Stromal cell of bone marrow (primary cell): Measurements from ENCODE around the gene BACE2.
"Not testable (repeated sequence)": the region's sequence is repeated elsewhere in the genome, so short reads cannot be mapped to it uniquely, and the experiment has no call there.

Experiments used
- DNase-seq: peaks from one replicate; pipeline ENCODE4 v3.0.0-alpha.2; 2012; ENCODE audit warnings: low read depth

BACE2 gene

GRCh38 chr21:41240040-41240439 is 72.1 kb downstream of the BACE2 start:
- DNase-seq = no peak

- DNase-seq = no peak
These were observed 73.4 kb downstream of the BACE2 start for GRCh38 chr21:41241341-41241740.

- no peak for DNase-seq
These were observed 74.4 kb downstream of the BACE2 start for GRCh38 chr21:41242238-41242829.

- no peak for DNase-seq
These were observed 75.1 kb downstream of the BACE2 start for GRCh38 chr21:41243107-41243506.

GRCh38 chr21:41244266-41244880 is 76.4 kb downstream of the BACE2 start:
- not testable (repeated sequence) for DNase-seq

- DNase-seq = no peak
These were observed 77.7 kb downstream of the BACE2 start for GRCh38 chr21:41245509-41246135.

GRCh38 chr21:41246808-41247207 is 78.8 kb downstream of the BACE2 start:
- no peak for DNase-seq

GRCh38 chr21:41247561-41248545 is 79.9 kb downstream of the BACE2 start:
- DNase-seq = peak; percentile 86

- DNase-seq = no peak
These were observed 81.5 kb downstream of the BACE2 start for GRCh38 chr21:41249476-41249875.

GRCh38 chr21:41250519-41250918 is 82.6 kb downstream of the BACE2 start:
- peak; percentile 12 for DNase-seq

- peak; percentile 53 for DNase-seq
These were observed 84.1 kb downstream of the BACE2 start for GRCh38 chr21:41251961-41252642.

- peak; percentile 21 for DNase-seq
These were observed 86.2 kb downstream of the BACE2 start for GRCh38 chr21:41254090-41254700.

GRCh38 chr21:41255190-41255589 is 87.2 kb downstream of the BACE2 start:
- no peak for DNase-seq

- DNase-seq = not testable (repeated sequence)
These were observed 88.3 kb downstream of the BACE2 start for GRCh38 chr21:41256231-41256630.

GRCh38 chr21:41256771-41257702 is 89.1 kb downstream of the BACE2 start:
- no peak for DNase-seq

- no peak for DNase-seq
These were observed 90.7 kb downstream of the BACE2 start for GRCh38 chr21:41258617-41259016.

GRCh38 chr21:41260428-41260827 is 92.5 kb downstream of the BACE2 start:
- DNase-seq = no peak

GRCh38 chr21:41267346-41267745 is 99.4 kb downstream of the BACE2 start:
- no peak for DNase-seq

GRCh38 chr21:41269535-41269934 is 101.6 kb downstream of the BACE2 start:
- no peak for DNase-seq

- no peak for DNase-seq
These were observed 109.2 kb downstream of the BACE2 start for GRCh38 chr21:41277196-41277595.
